Embryonic facial prominence (tissue), 1 donor: Measurements from ENCODE around the gene ZRANB1.
"Not testable (repeated sequence)": the region's sequence is repeated elsewhere in the genome, so short reads cannot be mapped to it uniquely, and the experiment has no call there.

Experiments used
- DNase-seq: peaks from one replicate; pipeline ENCODE4 v3.0.0-alpha.2; 2016; ENCODE audit errors: extremely low spot score

The ZRANB1 gene

DNA sequence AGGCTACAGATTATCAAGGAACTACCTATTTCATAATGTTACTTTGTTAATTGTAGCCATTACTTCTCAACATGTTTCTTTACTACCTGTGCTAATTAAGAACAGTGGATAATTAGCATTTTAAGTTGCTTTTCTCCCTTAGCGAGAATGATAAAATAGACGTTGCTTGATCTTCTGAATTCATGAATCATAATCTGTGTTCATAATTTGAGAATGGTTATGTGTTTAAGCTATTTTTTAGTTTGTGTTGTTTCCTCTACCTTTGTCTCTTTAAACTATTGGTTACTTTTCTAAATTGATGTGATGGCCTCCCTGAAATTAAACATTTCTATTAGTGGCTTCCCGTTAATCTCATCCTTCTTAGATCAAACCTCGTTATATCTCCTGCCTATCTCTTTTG, at the start of gene ZRANB1:
TSS of gene ZRANB1 (plus strand) at position 301 of the 400 bp plus-strand sequence. CDS start 371 bp downstream, outside the sequence.
- DNase-seq, result no peak

DNA sequence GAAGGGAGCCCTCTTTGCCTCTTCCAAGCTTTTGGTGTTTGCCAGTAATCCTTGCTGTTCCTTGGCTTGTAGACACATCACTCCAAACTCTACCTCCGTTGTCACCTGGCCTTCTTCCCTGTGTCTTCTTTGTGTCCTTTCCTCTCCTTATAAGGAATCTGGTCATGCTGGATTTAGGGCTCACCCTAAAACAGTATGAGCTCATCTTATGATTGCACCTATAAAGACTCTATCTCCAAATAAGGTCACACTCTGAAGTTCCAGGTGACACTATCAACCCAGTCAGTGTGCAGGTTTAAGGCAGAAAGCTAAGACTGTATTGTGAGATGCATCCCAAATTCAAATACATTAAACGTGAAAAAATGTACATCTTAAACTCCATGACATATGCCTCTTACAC, 49.0 kb upstream of the ZRANB1 start:
- no peak for DNase-seq

GRCh38 chr10:124894569-124895215, 47.2 kb upstream of the ZRANB1 start:
- no peak for DNase-seq

DNA sequence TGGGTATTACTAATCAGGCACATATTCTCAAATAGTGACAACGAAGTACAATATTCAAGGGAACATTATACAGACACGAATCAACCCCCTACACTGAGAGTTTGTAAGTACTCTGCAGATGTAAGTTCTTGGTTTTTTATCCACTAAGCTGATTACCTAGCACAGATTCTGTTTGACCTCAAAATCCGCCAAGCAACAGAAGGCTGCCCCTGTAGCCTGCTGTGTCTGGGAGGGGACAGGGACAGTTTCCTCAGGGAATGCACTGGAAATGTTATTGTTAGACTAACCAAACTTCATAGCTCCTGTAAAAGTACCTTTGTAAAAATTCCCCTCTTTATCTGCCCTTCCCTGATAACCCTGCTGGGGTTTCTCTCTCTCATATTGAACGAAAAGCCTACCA, 45.2 kb upstream of the ZRANB1 start:
- no peak for DNase-seq

GRCh38 chr10:124898471-124898870, 43.5 kb upstream of the ZRANB1 start:
- DNase-seq, result no peak

DNA sequence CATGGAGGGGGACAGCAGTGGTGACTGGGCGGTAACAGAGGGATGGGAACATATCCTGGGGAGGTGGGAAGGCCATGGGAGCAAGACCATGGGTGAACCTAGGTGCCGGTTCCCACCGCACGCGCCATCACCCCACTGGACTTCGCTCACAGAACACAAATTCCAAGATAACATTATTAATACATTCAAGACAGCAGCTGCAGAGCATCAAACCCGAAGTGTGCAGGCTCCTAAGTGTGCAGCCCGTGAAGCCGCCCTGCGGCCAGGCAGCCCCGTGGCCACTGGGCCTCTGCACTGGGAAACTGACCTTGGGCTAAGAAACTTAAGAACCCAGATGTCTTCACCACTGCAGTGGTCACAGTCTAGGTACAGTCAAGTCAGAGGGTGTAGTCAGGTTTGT, 42.8 kb upstream of the ZRANB1 start:
- DNase-seq, result no peak

DNA sequence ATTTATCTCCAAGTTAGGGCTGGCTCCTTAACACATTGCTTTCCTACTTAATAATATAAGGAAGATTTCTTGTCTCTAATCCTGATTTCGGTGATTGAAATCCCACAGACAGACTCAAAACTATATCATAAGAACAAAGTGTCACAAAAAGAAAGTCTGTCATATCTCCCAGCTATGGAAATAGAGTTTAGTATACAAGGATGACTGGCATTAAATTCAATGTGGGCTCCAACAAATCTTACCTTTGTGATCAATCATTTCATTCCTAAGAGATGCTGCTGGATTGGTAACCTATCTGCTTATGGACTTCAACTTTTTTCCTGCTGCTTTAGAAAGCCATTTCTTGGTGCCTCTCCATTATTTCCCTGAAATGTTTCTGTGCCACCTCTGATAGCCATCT, 39.5 kb upstream of the ZRANB1 start:
- no peak for DNase-seq

- DNase-seq, result no peak
Measured at GRCh38 chr10:124903111-124903510, 38.8 kb upstream of the ZRANB1 start.

- DNase-seq, result no peak
Measured at GRCh38 chr10:124904796-124905195, 37.1 kb upstream of the ZRANB1 start.

- no peak for DNase-seq
Measured at GRCh38 chr10:124906551-124907001, 35.3 kb upstream of the ZRANB1 start.

GRCh38 chr10:124909563-124909962, 32.4 kb upstream of the ZRANB1 start:
- DNase-seq, result no peak

DNA sequence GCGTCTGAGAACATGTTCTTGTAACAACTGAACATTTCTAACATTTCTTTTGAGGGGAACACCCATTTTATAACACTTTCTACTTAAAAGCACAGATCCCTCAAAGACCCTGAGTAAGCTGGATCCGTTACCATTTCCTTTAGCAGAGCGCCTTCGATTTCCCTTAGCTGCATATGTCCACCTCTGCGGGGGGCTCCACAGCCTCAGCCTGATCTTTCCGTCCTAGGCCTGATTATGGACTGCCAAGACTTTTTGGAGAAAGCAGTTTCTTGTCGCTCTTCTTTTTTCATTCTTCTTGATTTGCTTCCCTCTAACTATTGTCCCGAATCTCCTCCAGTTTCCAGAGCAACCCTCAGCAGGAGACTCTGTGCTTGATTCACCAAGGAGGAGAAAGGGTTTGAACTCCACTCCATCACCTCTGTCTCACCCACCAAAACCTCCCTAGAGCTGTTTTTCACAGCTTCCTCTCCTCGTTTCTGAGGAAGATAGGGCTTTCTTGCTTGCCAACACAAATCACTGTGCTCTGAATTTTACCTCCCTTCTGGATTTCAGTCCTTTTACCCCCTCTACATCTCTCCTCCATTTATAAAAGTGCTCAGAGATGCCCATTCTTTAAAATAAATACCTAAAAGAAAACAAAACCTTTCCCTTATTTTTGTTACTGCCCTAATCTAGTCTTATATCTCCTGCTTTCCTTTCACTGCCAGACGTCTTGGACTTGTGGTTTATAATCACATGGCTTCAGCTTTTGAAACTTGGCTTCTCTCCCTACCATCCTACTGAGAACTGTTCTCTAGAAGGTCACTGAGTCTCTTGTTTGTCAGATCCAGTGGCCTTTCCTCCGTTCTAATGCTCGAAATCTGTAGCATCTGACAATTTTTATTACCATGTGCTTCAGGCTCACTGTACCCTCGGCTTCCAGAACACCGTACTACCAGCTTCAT, 30.5 kb upstream of the ZRANB1 start:
- DNase-seq, result no peak

DNA sequence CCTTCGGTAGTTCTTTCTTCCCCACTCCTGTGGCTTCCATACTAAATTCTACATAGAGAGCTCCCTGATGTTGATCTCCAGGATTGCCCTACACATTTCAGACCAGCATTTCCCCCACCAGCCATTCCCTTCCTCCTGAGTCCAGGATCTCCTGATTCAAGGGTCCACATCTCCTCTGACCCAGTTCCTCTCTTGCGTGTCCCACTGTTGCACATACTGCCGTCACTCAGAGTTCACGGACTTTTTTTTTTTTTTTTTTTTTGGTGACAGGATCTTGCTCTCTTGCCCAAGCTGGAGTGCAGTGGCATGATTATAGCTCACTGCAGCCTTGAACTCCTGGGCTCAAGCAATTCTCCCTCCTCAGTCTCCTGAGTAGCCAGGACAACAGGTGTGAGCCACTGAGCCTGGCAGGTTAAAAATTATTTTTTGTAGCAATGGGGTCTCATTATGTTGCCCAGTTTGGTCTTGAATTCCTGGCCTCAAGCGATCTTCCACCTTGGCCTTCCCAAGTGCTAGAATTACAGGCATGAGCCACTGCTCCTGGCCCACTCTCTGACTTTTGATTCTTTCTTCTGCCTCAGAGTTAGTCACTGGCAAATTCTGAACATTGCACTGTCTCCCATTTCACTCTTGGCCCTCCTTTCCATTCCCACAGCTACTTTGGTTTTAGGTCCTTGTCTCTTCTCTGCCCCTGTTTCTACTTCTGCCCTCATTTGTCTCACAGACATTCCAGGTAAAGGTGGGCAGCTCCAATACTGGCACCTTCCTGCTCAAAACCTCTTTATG, 29.6 kb upstream of the ZRANB1 start:
- DNase-seq, result no peak

- no peak for DNase-seq
Measured at GRCh38 chr10:124913167-124913566, 28.8 kb upstream of the ZRANB1 start.

GRCh38 chr10:124914398-124914797, 27.5 kb upstream of the ZRANB1 start:
- DNase-seq, result not testable (repeated sequence)

DNA sequence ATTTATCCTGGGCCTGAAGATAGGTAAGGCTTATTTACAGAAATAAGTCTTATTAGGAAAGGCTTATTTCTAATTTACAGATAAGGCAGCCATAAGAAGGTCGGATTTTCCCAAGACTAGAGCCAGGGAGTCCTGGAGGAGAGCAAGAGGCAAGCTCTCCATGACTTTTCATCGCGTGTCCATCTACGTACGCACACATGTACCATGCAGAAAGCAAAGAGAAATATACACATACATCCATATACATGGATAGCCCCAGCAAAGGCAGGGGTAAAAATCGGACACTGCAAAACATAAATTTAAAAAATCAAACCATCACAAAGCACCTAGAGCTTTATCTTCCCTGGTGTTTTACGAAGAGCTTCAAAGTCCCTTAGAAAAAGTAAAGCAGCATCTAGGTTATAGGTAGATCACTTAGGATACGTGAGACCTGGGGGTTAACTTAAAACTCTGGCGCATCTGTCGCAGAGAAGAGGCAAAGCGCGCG, 25.8 kb upstream of the ZRANB1 start:
- peak; percentile 29 for DNase-seq

DNA sequence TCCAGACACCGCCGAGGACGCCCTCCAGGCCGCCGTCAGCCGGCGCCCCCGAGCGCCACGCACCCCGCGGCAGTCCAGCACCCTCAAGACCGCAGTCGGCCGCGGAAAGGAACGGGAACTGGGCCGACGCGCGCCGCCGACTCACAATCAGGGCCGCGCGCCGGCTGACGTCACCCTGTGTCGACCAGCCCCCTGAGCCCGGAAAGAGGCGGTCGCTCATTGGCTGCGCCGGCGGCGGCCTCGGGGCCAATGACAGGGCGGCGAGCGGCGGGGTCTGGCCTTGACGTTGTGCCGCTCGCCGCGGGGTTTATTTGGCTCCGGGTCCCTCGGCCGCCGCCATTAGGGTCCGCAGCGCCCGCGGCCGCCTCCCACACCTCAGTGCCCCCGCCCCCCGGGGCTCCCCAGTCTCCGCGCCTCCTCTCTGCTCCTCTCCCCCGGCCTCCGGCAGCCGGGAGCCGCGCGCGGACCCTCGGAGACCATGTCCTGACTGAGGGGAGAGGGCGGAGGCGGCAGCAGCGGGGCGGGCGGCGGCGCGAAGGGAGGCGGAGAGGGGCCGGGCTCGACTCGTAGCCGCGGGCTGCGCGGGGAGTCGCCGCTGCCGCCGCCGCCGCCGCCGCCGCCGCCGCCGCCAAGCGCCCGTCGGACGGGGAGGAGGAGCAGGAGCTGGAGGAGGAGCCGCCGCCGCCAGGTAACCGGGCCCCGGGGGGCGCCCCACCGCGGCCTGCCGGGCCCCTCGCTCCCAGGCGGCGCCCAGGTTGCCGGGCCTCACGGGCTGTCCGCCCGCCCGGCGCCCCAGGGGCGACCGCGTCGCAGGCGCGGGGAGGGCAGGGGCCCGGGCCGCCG, 25.1 kb upstream of the ZRANB1 start:
- peak; percentile 95 for DNase-seq

DNA sequence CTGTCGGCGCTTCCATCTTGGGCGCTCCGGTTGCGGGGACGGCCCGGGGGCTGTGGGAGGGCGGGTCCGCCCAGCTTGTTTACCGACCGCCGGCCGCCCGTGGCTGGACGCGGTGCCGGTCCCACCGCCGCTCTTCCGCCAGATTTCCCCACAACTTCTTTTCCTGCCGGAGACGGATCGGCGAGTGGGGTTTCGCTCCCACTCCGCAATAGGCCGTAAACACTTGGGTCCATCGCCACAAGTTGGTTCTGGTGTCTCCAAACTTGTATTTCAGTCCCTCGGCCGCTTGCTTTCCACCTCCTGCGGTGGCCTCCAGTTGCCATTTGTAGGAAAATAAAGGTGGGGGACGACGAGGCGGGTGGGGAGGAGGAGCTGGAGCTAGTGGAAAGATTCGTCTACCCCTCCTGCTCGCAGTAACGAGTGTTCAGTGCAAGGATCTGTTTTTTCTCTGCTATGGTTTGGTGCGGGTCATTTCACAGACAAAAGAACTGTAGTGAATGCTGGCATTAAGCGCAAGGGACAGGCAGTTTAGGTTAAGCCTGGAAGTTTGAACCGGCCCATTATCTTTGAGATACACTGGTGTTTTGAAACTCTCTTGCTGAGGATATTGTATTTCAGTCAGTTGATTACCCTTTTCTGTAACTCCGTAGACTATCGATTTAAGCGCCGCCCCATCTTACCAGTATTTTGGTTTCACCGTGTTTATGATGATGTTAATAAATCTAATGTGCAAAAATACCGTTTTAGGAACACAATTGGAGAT, 24.3 kb upstream of the ZRANB1 start:
- peak; percentile 39 for DNase-seq

DNA sequence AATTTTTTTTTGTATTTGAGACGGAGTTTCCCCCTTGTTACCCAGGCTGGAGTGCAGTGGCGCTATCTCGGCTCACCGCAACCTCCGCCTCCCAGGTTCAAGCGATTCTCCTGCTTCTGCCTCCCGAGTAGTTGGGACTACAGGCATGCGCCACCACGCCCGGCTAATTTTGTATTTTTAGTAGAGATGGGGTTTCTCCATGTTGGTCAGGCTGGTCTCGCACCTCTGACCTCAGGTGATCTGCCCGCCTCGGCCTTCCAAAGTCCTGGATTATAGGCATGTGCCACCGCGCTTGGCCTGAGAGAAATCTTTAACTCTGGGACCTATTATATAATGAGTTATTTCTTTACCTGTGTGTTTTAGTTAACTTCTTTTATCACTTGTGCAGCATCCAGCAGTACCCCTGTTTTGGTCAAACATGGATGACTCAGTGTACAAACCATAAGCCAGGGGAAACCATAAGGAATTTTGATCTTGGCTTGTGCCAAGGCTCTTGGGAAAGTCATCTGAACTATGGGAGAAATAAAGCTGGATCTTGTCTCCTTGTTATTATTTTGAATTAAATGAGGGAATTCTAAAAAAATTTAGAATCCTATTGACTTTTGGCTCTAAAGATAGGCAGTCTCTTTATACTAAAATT, 23.6 kb upstream of the ZRANB1 start:
- DNase-seq, result no peak

DNA sequence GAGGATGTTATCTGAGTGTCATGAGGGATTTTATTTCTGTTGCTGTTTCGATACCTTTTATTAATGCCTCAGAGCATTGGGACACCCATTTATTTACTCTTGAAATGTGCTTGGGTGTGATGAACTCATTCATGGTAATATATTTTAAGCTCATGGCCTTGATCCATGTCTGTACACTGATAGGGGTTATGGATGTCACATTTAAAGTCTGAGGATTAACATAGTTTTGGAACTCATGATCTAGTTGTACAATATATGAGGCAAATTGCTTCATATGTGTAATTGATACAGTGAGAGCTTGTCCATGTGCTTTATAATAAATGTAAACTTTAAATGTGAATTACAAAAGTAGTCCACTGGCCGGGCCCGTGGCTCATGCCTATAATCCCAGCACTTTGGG, 23.0 kb upstream of the ZRANB1 start:
- no peak for DNase-seq
